ENCODE results near the gene MT1A. TPM values are rescaled to one million over a fixed set of nuclear protein-coding genes. Genes with fewer than 3 reads are reported as not detected.

MT1A gene
- total and polyA plus RNA-seq, 2 donors (not counting 3 experiments of a cell fraction or from before 2014, with no cell fraction given), result 6.5 to 8.4 TPM

DNA sequence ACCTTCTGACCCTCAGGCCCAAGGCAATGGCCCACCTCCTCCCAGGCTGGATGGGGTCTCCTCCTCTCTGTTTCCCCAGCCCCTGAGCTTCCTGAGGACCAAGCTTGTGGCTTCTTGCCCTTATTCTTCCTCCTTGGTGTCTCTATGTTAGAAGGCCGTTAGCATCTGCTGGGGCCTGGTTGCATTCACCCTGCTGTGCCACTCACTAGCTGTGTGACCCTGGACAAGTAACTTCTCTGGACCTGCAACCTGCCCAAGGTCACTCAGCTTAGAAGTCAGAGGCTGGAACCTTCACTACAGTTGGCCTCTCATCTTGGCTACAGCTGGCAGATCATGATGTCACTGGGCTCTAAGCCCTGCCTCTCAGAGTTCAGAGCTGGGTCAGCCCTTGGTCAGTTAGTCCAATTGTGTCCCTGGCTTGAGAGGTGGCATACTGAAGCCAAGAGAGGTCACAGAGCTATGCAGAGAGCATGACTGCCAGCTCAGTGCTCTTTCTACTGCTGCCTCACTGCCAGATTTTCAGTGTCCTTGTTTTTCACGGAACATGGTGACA lies 27.1 kb upstream of the MT1A start:
- TF ChIP-seq MYC (IDR thresholded peaks at IDR 0.05; ENCODE audit: low read depth, low read length), result no peak
- no peak for TF ChIP-seq GATA2 (IDR thresholded peaks at IDR 0.05; ENCODE audit: insufficient read depth, insufficient read length, low read depth, low read length)
- TF ChIP-seq, protein P1, sequence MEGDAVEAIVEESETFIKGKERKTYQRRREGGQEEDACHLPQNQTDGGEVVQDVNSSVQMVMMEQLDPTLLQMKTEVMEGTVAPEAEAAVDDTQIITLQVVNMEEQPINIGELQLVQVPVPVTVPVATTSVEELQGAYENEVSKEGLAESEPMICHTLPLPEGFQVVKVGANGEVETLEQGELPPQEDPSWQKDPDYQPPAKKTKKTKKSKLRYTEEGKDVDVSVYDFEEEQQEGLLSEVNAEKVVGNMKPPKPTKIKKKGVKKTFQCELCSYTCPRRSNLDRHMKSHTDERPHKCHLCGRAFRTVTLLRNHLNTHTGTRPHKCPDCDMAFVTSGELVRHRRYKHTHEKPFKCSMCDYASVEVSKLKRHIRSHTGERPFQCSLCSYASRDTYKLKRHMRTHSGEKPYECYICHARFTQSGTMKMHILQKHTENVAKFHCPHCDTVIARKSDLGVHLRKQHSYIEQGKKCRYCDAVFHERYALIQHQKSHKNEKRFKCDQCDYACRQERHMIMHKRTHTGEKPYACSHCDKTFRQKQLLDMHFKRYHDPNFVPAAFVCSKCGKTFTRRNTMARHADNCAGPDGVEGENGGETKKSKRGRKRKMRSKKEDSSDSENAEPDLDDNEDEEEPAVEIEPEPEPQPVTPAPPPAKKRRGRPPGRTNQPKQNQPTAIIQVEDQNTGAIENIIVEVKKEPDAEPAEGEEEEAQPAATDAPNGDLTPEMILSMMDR (IDR thresholded peaks at IDR 0.05; ENCODE audit: extremely low read depth in 1 of 2, insufficient read depth in 1 of 2, low read depth in 1 of 2, low read length in 2 of 2), result no peak
- TF ChIP-seq POLR2A (IDR thresholded peaks at IDR 0.05; ENCODE audit: low read depth, low read length), result peak; percentile 29
- TF ChIP-seq JUN (IDR thresholded peaks at IDR 0.05; ENCODE audit: borderline replicate concordance, insufficient read depth, insufficient read length, low read depth), result no peak
- TF ChIP-seq POLR2AphosphoS5 (IDR thresholded peaks at IDR 0.05; ENCODE audit: insufficient read depth, low read depth, low read length), result peak; percentile 38
- TF ChIP-seq EZH2 (IDR thresholded peaks at IDR 0.05; ENCODE audit: borderline replicate concordance, low read depth, low read length, severe bottlenecking), result no peak
- no peak for TF ChIP-seq FOS (IDR thresholded peaks at IDR 0.05; ENCODE audit: borderline replicate concordance, insufficient read depth, low read length)
- no peak for TF ChIP-seq MAX (IDR thresholded peaks at IDR 0.05; ENCODE audit: insufficient read depth, insufficient read length)
- Histone ChIP-seq H3K79me2 (ENCODE audit: control insufficient read depth, insufficient read depth, low read length) (peaks cover 28% of the 10 kb centered on the region), H2AFZ (ENCODE audit: low read depth, low read length) (no peak overlapping the region), H3K9me1 (replicated peaks; ENCODE audit: control insufficient read depth, extremely low read depth, insufficient read depth, low read length) (no peaks in the 10 kb centered on the region), H4K20me1 (replicated peaks; ENCODE audit: control insufficient read depth, extremely low read depth, insufficient read depth, low read length) (no peaks in the 10 kb centered on the region), H3K27me3 (ENCODE audit: control insufficient read depth in 2 of 2, insufficient read depth in 2 of 2, low read length in 2 of 2) (no peaks in the 10 kb centered on the region), H3K36me3 (ENCODE audit: control insufficient read depth in 2 of 2, extremely low read depth in 1 of 2, insufficient read depth in 2 of 2, low read length in 2 of 2) (no peaks in the 10 kb centered on the region), H3K4me2 (ENCODE audit: insufficient read depth, low read length) (peak overlapping the region; percentile 81), H3K27ac (ENCODE audit: insufficient read depth, low read depth, low read length) (peak overlapping the region; percentile 99), H3K4me1 (ENCODE audit: control insufficient read depth, extremely low read depth, insufficient read depth, low read length) (peaks cover 70% of the 10 kb centered on the region), H3K4me3 (replicated peaks in 1 of 3; ENCODE audit: insufficient read depth in 1 of 3, low read depth in 1 of 3, low read length in 3 of 3) (no peak overlapping the region), H3K9ac (replicated peaks; ENCODE audit: extremely low read depth, insufficient read depth, low read length) (peak overlapping the region; percentile 95), H3K9me3 (replicated peaks; ENCODE audit: control insufficient read depth, insufficient read depth, low read length) (no peaks in the 10 kb centered on the region)
- intact Hi-C loops (cut with micrococcal nuclease) (no loop called here), dilution Hi-C loops (cut with MboI; ENCODE audit: extremely low pct_ligation_motif_present, low sequenced_read_pairs) (no loop called here)
- CTCF ChIA-PET, result interaction anchor here (1.3 to 2.6 kb wide), 5 partner anchors 12 to 97 kb away, joined by 3 to 8 read pairs (median 8); partner anchors contain the start of gene MT1E
- FAIRE-seq, result peak; percentile 82
- BruUV-seq (replicated peaks), result no TSS peak
- peak; percentile 45 for DNase-seq (ENCODE audit: low read depth, low spot score)
- POLR2A ChIA-PET, result interaction anchor here (4.5 kb wide), 1 partner anchor 15 kb away, joined by 51 read pairs; the partner anchor contains the start of gene MT1E
